ENCODE results near the gene TACC2.

GRCh38 chr10:122161795-122162194, 172.8 kb downstream of the TACC2 start:
- no peak for TF ChIP-seq EZH2 (IDR thresholded peaks at IDR 0.05; ENCODE audit: borderline replicate concordance, low read length)
- no peak for TF ChIP-seq CTCF (IDR thresholded peaks at IDR 0.05; ENCODE audit: low read length)
